ENCODE data around the gene PHOSPHO1.

The PHOSPHO1 gene

DNA sequence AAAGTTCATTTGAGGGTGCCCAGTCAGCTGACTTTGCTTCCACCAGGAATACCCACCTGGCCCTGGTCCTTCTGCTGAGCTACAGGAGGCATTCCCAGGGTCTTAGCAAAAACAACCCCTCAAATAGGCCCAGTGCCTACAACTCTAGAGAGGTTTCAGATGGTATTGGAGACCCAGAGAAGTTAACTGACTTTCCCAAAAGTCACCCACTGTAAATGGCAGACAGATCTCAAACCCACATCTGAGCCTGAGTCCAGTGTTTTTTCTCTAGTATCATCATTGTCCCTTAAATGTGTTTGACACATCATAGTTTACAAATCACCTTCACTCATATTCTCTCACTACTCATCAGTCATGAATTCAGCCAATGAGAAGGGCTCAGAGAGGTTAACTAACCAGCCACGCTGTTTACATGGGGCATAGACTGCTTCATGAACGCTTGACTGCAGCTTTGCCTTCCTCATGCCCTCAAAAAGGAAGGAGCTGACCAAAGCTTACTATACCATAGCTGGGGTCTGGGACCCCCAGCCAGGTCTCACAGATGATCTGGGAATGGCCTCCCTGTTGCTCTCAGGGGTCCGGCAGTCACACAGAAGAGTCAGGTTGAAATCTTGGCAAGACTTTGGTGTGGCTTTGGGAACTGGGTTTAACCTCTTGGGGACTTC lies 3.7 kb downstream of the PHOSPHO1 start:
- no peak overlapping the region for H3K4me3 ChIP-seq (ENCODE audit: low read depth, low read length)
- in situ Hi-C loops (cut with HindIII; ENCODE audit: low sequenced_read_pairs): loop anchor here (5.0 kb wide), 1 partner anchor 60 kb away; no protein-coding TSS in a partner anchor
- DNase-seq (ENCODE audit: low read depth): no peak
- TF ChIP-seq, protein P1, sequence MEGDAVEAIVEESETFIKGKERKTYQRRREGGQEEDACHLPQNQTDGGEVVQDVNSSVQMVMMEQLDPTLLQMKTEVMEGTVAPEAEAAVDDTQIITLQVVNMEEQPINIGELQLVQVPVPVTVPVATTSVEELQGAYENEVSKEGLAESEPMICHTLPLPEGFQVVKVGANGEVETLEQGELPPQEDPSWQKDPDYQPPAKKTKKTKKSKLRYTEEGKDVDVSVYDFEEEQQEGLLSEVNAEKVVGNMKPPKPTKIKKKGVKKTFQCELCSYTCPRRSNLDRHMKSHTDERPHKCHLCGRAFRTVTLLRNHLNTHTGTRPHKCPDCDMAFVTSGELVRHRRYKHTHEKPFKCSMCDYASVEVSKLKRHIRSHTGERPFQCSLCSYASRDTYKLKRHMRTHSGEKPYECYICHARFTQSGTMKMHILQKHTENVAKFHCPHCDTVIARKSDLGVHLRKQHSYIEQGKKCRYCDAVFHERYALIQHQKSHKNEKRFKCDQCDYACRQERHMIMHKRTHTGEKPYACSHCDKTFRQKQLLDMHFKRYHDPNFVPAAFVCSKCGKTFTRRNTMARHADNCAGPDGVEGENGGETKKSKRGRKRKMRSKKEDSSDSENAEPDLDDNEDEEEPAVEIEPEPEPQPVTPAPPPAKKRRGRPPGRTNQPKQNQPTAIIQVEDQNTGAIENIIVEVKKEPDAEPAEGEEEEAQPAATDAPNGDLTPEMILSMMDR (IDR thresholded peaks at IDR 0.05; ENCODE audit: low read depth, low read length, missing control alignments): no peak

DNA sequence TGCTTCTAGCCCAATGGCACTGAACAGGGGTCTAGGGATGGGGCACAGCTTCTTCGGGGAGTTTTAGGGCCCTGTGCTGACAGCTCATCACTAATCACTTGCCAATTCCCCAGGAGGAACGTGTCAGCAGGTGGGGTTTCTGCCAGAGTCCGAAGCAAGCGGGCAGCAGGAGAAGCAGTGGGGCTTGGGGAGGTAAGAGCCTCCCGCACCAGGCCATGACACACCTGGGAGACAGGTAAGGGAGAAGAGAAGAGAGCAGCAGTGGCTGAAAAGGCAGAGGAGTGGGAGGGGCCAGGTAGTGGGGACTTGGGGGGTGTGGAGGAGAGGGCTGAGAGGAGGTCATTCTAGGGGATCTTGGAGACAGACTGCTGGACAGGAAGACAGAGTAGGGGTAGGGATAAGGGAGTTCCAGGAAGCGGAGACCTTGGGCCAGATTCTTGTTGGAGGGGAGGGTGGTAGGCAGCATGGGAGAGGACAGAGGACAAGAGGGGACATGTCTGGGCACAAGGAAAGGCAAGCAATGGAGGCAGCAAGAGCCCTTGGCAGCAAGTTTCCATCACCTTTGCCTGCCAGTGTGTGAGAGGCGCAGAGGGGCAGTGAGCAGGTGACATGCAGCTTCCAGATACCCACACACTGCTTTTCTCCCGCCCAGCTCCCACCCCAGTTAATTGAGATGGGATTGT lies 4.9 kb downstream of the PHOSPHO1 start:
- TF ChIP-seq, protein P1 (IDR thresholded peaks at IDR 0.05; ENCODE audit: low read depth, low read length, missing control alignments): no peak
- in situ Hi-C loops (cut with HindIII; ENCODE audit: low sequenced_read_pairs): loop anchor here (5.0 kb wide), 1 partner anchor 62 kb away; no protein-coding TSS in a partner anchor
- H3K4me3 ChIP-seq (ENCODE audit: low read depth, low read length): no peak overlapping the region

DNA sequence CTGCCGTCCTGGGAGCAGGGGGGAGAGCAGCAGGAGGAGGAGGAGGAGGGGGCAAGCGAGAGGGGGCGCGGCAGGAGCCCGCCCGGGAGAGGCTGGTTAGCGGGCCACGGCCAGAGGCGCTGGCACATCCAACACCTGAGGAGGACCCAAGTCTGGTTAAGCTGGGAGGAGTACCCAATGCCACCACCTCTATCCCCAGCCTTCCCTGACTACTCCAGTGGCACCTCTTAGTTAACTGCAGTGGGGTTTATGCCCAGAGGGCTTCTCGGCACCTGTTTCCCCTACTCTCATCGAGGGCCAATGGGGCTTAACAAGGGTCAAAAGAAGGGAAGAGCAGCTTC lies 5.6 kb downstream of the PHOSPHO1 start:
- in situ Hi-C loops (cut with HindIII; ENCODE audit: low sequenced_read_pairs): loop anchor here (5.0 kb wide), 1 partner anchor 62 kb away; no protein-coding TSS in a partner anchor
- TF ChIP-seq, protein P1 (IDR thresholded peaks at IDR 0.05; ENCODE audit: low read depth, low read length, missing control alignments): no peak
- DNase-seq (ENCODE audit: low read depth): no peak
- no peak overlapping the region for H3K4me3 ChIP-seq (ENCODE audit: low read depth, low read length)

More for the DNA sequence above, 4.9 kb downstream of the PHOSPHO1 start:
- DNase-seq (ENCODE audit: low read depth): no peak

DNA sequence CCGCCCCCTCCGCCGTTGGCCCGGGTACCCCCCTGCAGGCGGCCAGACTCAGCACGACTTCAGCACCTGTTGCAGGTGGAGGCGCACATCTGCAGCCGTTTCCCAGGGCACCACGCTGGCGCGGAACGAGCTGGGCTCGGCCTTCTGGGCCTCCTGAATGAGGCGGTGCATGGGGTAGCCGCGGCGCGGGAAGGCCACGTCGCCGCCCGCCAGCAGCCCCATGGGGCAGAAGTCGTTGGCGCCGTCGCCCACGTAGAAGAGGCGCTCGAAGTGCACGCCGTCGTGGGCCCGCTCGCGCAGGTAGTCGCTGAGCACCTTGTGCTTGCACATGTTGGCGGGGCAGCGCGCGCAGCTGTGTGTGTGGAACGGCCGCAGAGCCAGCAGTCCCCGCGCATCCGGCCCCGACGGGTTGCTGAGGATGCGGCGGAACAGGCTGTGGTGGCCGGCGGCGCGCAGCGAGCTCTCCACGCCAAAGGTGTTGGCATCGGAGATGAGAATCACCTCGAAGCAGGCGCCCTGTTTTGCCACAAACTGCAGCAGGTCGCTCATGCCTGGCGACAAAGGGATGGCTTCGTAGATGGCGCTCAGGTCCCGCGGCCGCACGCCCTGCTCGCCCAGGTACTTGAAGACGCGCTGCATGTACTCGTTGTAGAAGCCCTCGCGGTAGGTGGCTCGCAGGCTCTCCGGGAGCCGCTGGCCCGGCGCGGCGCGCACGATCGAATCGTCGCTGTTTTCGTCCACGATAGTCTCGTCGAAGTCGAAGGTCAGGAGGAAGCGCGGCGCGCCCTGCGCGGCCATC lies 6.2 kb downstream of the PHOSPHO1 start:
- TF ChIP-seq, protein P1 (IDR thresholded peaks at IDR 0.05; ENCODE audit: low read depth, low read length, missing control alignments): no peak
- DNase-seq (ENCODE audit: low read depth): no peak
- in situ Hi-C loops (cut with HindIII; ENCODE audit: low sequenced_read_pairs): no loop called here
- no peak overlapping the region for H3K4me3 ChIP-seq (ENCODE audit: low read depth, low read length)

DNA sequence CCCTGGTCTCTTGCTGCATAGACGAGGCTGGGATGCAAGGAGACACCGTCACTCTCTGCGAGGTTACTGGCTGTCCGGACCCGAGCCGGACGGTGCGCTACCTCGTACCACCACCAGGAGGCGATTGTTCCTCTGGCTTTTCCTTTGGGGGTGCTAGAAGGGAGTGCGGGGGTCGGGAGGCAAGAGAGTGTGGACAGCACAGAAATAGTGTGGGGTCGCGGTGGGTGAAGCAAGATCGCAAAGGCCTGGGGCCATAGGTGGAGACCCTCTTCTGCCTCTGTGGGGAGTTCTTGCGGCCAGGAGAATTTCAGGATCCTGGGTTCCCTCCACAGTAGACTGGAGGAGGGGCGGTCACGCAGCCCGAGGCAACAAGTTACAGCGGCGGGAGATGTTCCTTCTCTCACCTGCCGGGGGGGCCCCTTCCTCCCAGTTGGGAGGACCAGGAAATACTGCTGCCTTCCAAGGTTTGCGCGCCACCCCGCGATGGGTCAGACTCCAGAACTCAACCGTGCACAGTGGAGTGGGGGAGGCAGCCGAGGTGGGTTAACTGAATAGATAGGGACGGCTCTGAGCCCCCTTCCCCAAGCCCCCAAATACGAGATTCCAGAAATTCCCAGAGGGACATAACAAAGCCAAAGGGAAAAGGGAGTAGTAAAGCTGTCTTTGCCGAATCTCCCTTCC lies 6.9 kb downstream of the PHOSPHO1 start:
- no peak overlapping the region for H3K4me3 ChIP-seq (ENCODE audit: low read depth, low read length)
- DNase-seq (ENCODE audit: low read depth): no peak
- in situ Hi-C loops (cut with HindIII; ENCODE audit: low sequenced_read_pairs): no loop called here
- TF ChIP-seq, protein P1 (IDR thresholded peaks at IDR 0.05; ENCODE audit: low read depth, low read length, missing control alignments): peak; percentile 94

DNA sequence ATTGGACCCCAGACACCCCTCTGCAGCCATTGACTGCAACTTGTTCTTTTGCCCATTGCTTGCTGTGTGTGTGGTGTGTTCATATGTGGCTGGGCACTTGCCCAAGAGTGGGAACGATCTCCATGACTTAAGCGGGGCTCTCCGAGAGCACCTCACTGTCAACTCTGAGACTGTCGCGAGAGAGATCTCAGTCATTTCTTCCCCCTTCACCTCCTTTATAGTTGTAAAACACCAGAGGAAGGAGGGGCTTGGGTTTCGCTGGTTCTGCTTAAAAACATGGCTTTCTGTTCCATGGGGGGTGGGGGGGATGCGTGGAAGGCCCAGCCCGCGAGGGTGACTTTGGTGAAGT lies 7.4 kb downstream of the PHOSPHO1 start:
- TF ChIP-seq, protein P1 (IDR thresholded peaks at IDR 0.05; ENCODE audit: low read depth, low read length, missing control alignments): no peak
- in situ Hi-C loops (cut with HindIII; ENCODE audit: low sequenced_read_pairs): no loop called here
- H3K4me3 ChIP-seq (ENCODE audit: low read depth, low read length): no peak overlapping the region
- DNase-seq (ENCODE audit: low read depth): no peak

Measured in astrocyte of the cerebellum (primary cell).